Measurements from ENCODE around the gene SMC6. TPM values are rescaled to one million over a fixed set of nuclear protein-coding genes. Genes with fewer than 3 reads are reported as not detected.

SMC6 gene
- total RNA-seq, 1 experiment from 2014 or later, result 41.3 TPM

- Histone ChIP-seq H3K27me3 (replicated peaks; ENCODE audit: control insufficient read depth, insufficient read depth, low read length) (no peaks in the 10 kb centered on the region), H3K9me3 (no peaks in the 10 kb centered on the region), H3K4me3 (ENCODE audit: low read depth, low read length) (no peak overlapping the region), H3K4me1 (no peaks in the 10 kb centered on the region), H3K36me3 (ENCODE audit: control insufficient read depth, insufficient read depth, low read length) (no peaks in the 10 kb centered on the region; the same call in 1 of the 2 replicates)
- CTCF ChIA-PET, result no interaction called here
- Mint-ChIP-seq H3K27ac (ENCODE audit: unreplicated experiment) (no peak overlapping the region), H3K36me3 (ENCODE audit: insufficient read depth, unreplicated experiment) (peaks cover 36% of the 10 kb centered on the region), H3K27me3 (ENCODE audit: insufficient read depth, unreplicated experiment) (no peaks in the 10 kb centered on the region), H3K4me3 (ENCODE audit: unreplicated experiment) (no peak overlapping the region), H3K9me3 (ENCODE audit: unreplicated experiment) (no peaks in the 10 kb centered on the region), H3K4me1 (ENCODE audit: low read depth, unreplicated experiment) (no peaks in the 10 kb centered on the region)
- no TSS peak for BruUV-seq (replicated peaks)
- no peak for DNase-seq
- TF ChIP-seq CTCF (IDR thresholded peaks at IDR 0.05; ENCODE audit: insufficient read depth in 1 of 2, low read depth in 1 of 2, low read length in 1 of 2, severe bottlenecking in 1 of 2, unreplicated experiment in 1 of 2), result no peak
- intact Hi-C loops (cut with micrococcal nuclease; ENCODE audit: unreplicated experiment), result no loop called here
- POLR2A ChIA-PET, result no interaction called here
These were observed 13.4 kb downstream of the SMC6 start for GRCh38 chr2:17740203-17740602.

- BruUV-seq (replicated peaks), result no TSS peak
- H3K27ac Mint-ChIP-seq (ENCODE audit: unreplicated experiment), result no peak overlapping the region
- Histone ChIP-seq H3K36me3 (ENCODE audit: control insufficient read depth, insufficient read depth, low read length) (no peaks in the 10 kb centered on the region; the same call in 1 of the 2 replicates), H3K9me3 (no peaks in the 10 kb centered on the region), H3K4me3 (ENCODE audit: low read depth, low read length) (no peak overlapping the region), H3K4me1 (no peaks in the 10 kb centered on the region), H3K27me3 (replicated peaks; ENCODE audit: control insufficient read depth, insufficient read depth, low read length) (no peaks in the 10 kb centered on the region)
- intact Hi-C loops (cut with micrococcal nuclease; ENCODE audit: unreplicated experiment), result no loop called here
- POLR2A ChIA-PET, result no interaction called here
- CTCF ChIA-PET, result no interaction called here
- no peaks in the 10 kb centered on the region for H3K4me1 Mint-ChIP-seq (ENCODE audit: low read depth, unreplicated experiment)
- H3K36me3 Mint-ChIP-seq (ENCODE audit: insufficient read depth, unreplicated experiment), result peaks cover 36% of the 10 kb centered on the region
- no peaks in the 10 kb centered on the region for H3K9me3 Mint-ChIP-seq (ENCODE audit: unreplicated experiment)
- DNase-seq, result no peak
- TF ChIP-seq CTCF (IDR thresholded peaks at IDR 0.05; ENCODE audit: insufficient read depth in 1 of 2, low read depth in 1 of 2, low read length in 1 of 2, severe bottlenecking in 1 of 2, unreplicated experiment in 1 of 2), result no peak
- no peaks in the 10 kb centered on the region for H3K27me3 Mint-ChIP-seq (ENCODE audit: insufficient read depth, unreplicated experiment)
- H3K4me3 Mint-ChIP-seq (ENCODE audit: unreplicated experiment), result no peak overlapping the region
These were observed 16.6 kb downstream of the SMC6 start for GRCh38 chr2:17736989-17737388.

GRCh38 chr2:17735864-17736263 is 17.7 kb downstream of the SMC6 start:
- CTCF ChIA-PET, result no interaction called here

More at GRCh38 chr2:17735864-17736263, 17.7 kb downstream of the SMC6 start:
- Histone ChIP-seq H3K9me3 (no peaks in the 10 kb centered on the region), H3K36me3 (ENCODE audit: control insufficient read depth, insufficient read depth, low read length) (no peaks in the 10 kb centered on the region; the same call in 1 of the 2 replicates), H3K27me3 (replicated peaks; ENCODE audit: control insufficient read depth, insufficient read depth, low read length) (no peaks in the 10 kb centered on the region), H3K4me1 (no peaks in the 10 kb centered on the region), H3K4me3 (ENCODE audit: low read depth, low read length) (no peak overlapping the region)
- Mint-ChIP-seq H3K4me1 (ENCODE audit: low read depth, unreplicated experiment) (no peaks in the 10 kb centered on the region), H3K27me3 (ENCODE audit: insufficient read depth, unreplicated experiment) (no peaks in the 10 kb centered on the region), H3K4me3 (ENCODE audit: unreplicated experiment) (no peak overlapping the region), H3K27ac (ENCODE audit: unreplicated experiment) (no peak overlapping the region), H3K36me3 (ENCODE audit: insufficient read depth, unreplicated experiment) (peaks cover 42% of the 10 kb centered on the region), H3K9me3 (ENCODE audit: unreplicated experiment) (no peaks in the 10 kb centered on the region)
- BruUV-seq (replicated peaks), result no TSS peak
- intact Hi-C loops (cut with micrococcal nuclease; ENCODE audit: unreplicated experiment), result no loop called here
- POLR2A ChIA-PET, result no interaction called here
- no peak for TF ChIP-seq CTCF (IDR thresholded peaks at IDR 0.05; ENCODE audit: insufficient read depth in 1 of 2, low read depth in 1 of 2, low read length in 1 of 2, severe bottlenecking in 1 of 2, unreplicated experiment in 1 of 2)
- no peak for DNase-seq

Measured in Caco-2 (cell line).